Measurements from ENCODE around the gene COIL. TPM values are rescaled to one million over a fixed set of nuclear protein-coding genes. Genes with fewer than 3 reads are reported as not detected.
"Not testable (repeated sequence)": the region's sequence is repeated elsewhere in the genome, so short reads cannot be mapped to it uniquely, and the experiment has no call there.

The COIL gene
- total RNA-seq, 1 experiment from 2014 or later = 31.2 TPM

GRCh38 chr17:56982312-56982711 lies 21.5 kb upstream of the COIL start:
- POLR2A ChIA-PET = no interaction called here
- H3K27me3 ChIP-seq (ENCODE audit: insufficient read depth, low read length) = no peaks in the 10 kb centered on the region
- ATAC-seq = no peak

GRCh38 chr17:56980526-56980925 lies 19.7 kb upstream of the COIL start:
- H3K9me3 ChIP-seq (ENCODE audit: control insufficient read depth in 1 of 2, insufficient read depth in 1 of 2, low read depth in 1 of 2, low read length in 2 of 2); H4K20me1 ChIP-seq (ENCODE audit: insufficient read depth); RAD21 ChIA-PET (ENCODE audit: low non-redundant PET in 1 of 2, low total read pairs in 2 of 2, uncharacterized antibody in 2 of 2, unreplicated experiment in 2 of 2); H3K36me3 ChIP-seq (ENCODE audit: control insufficient read depth in 1 of 2, insufficient read depth in 2 of 2, low read length in 2 of 2); H3K27me3 ChIP-seq (ENCODE audit: insufficient read depth, low read length); H3K4me3 ChIP-seq (replicated peaks in 1 of 2; ENCODE audit: low read depth in 1 of 2, low read length in 2 of 2); DNase-seq (ENCODE audit: low read depth, low spot score); H3K9ac ChIP-seq (ENCODE audit: low read length); H3K27ac ChIP-seq (ENCODE audit: low read depth, low read length); H3K79me2 ChIP-seq (ENCODE audit: insufficient read depth, low read length); CTCF ChIA-PET; H2AFZ ChIP-seq (ENCODE audit: low read depth, low read length, poor library complexity, severe bottlenecking); ATAC-seq; intact Hi-C loops (cut with micrococcal nuclease); H3K4me2 ChIP-seq (ENCODE audit: low read length); BruUV-seq (replicated peaks); H3K9me2 ChIP-seq (ENCODE audit: insufficient read depth); POLR2A ChIA-PET: not testable (repeated sequence)
- H3K4me1 ChIP-seq (ENCODE audit: control insufficient read depth in 1 of 2, insufficient read depth in 2 of 2, low read length in 2 of 2) = peaks cover 8 to 14% of the 10 kb centered on the region in 2 experiments; a peak in 3 of 4 replicates

More at GRCh38 chr17:56982312-56982711, 21.5 kb upstream of the COIL start:
- Histone ChIP-seq H3K9ac (ENCODE audit: low read length) (no peak overlapping the region), H3K9me2 (ENCODE audit: insufficient read depth) (no peaks in the 10 kb centered on the region), H3K4me2 (ENCODE audit: low read length) (no peak overlapping the region), H3K36me3 (ENCODE audit: control insufficient read depth in 1 of 2, insufficient read depth in 2 of 2, low read length in 2 of 2) (no peaks in the 10 kb centered on the region), H3K9me3 (ENCODE audit: control insufficient read depth in 1 of 2, insufficient read depth in 1 of 2, low read depth in 1 of 2, low read length in 2 of 2) (no peaks in the 10 kb centered on the region), H3K4me1 (ENCODE audit: control insufficient read depth in 1 of 2, insufficient read depth in 2 of 2, low read length in 2 of 2) (peaks cover 6 to 12% of the 10 kb centered on the region in 2 experiments; a peak in 3 of 4 replicates), H4K20me1 (ENCODE audit: insufficient read depth) (no peaks in the 10 kb centered on the region), H2AFZ (ENCODE audit: low read depth, low read length, poor library complexity, severe bottlenecking) (no peak overlapping the region), H3K79me2 (ENCODE audit: insufficient read depth, low read length) (no peaks in the 10 kb centered on the region), H3K4me3 (replicated peaks in 1 of 2; ENCODE audit: low read depth in 1 of 2, low read length in 2 of 2) (no peak overlapping the region), H3K27ac (ENCODE audit: low read depth, low read length) (no peak overlapping the region)
- RAD21 ChIA-PET (ENCODE audit: low non-redundant PET in 1 of 2, low total read pairs in 2 of 2, uncharacterized antibody in 2 of 2, unreplicated experiment in 2 of 2) = no interaction called here
- no peak for TF ChIP-seq TCF7L2 (IDR thresholded peaks at IDR 0.05; ENCODE audit: borderline replicate concordance, extremely low read depth, insufficient read depth, insufficient read length)
- no TSS peak for BruUV-seq (replicated peaks)
- intact Hi-C loops (cut with micrococcal nuclease) = no loop called here
- CTCF ChIA-PET = no interaction called here
- no peak for DNase-seq (ENCODE audit: low read depth, low spot score)

GRCh38 chr17:56979091-56979480 lies 18.2 kb upstream of the COIL start:
- ATAC-seq (no peak), DNase-seq (ENCODE audit: low read depth, low spot score) (no peak)
- Histone ChIP-seq H3K27me3 (ENCODE audit: insufficient read depth, low read length) (no peaks in the 10 kb centered on the region), H3K9me3 (ENCODE audit: control insufficient read depth in 1 of 2, insufficient read depth in 1 of 2, low read depth in 1 of 2, low read length in 2 of 2) (no peaks in the 10 kb centered on the region), H3K9me2 (ENCODE audit: insufficient read depth) (no peaks in the 10 kb centered on the region), H2AFZ (ENCODE audit: low read depth, low read length, poor library complexity, severe bottlenecking) (no peak overlapping the region), H3K4me3 (replicated peaks in 1 of 2; ENCODE audit: low read depth in 1 of 2, low read length in 2 of 2) (no peak overlapping the region), H3K27ac (ENCODE audit: low read depth, low read length) (no peak overlapping the region), H3K79me2 (ENCODE audit: insufficient read depth, low read length) (no peaks in the 10 kb centered on the region), H3K4me1 (ENCODE audit: control insufficient read depth in 1 of 2, insufficient read depth in 2 of 2, low read length in 2 of 2) (peaks cover 8 to 14% of the 10 kb centered on the region in 2 experiments; a peak in 3 of 4 replicates), H3K36me3 (ENCODE audit: control insufficient read depth in 1 of 2, insufficient read depth in 2 of 2, low read length in 2 of 2) (no peaks in the 10 kb centered on the region), H3K9ac (ENCODE audit: low read length) (no peak overlapping the region), H3K4me2 (ENCODE audit: low read length) (peak overlapping the region; percentile 95), H4K20me1 (ENCODE audit: insufficient read depth) (no peaks in the 10 kb centered on the region)
- ChIA-PET POLR2A (interaction anchor here (1.0 to 2.5 kb wide), 2 partner anchors 8 to 18 kb away, joined by 3 to 9 read pairs; partner anchors contain the start of gene COIL), RAD21 (ENCODE audit: low non-redundant PET in 1 of 2, low total read pairs in 2 of 2, uncharacterized antibody in 2 of 2, unreplicated experiment in 2 of 2) (no interaction called here), CTCF (interaction anchor here (2.1 kb wide), 1 partner anchor 18 kb away, joined by 7 read pairs; the partner anchor contains the start of gene COIL)
- intact Hi-C loops (cut with micrococcal nuclease) = no loop called here
- no TSS peak for BruUV-seq (replicated peaks)
- no peak for TF ChIP-seq CBX3 (IDR thresholded peaks at IDR 0.05; ENCODE audit: low read depth)
